HL-60 (cell line): ENCODE results near the gene ZBTB33.

Source experiments
- DNase-seq, 2 experiments: peaks; one replicate each; pipeline ENCODE4 v3.0.0-alpha.2; 2010 to 2020; ENCODE audit warnings: low read depth in 1 of 2, low spot score in 1 of 2
- H3K27ac ChIP-seq: fragments of 250-450 bp; sonication (Bioruptor Pico); replicated peaks from 2 replicates; pipeline ENCODE4 v1.5.1; 2020; ENCODE audit warnings: mild to moderate bottlenecking, moderate library complexity
- H3K27me3 ChIP-seq: fragments of 250-450 bp; sonication (Bioruptor Pico); 2 replicates; pipeline ENCODE4 v1.5.1; 2021; ENCODE audit warnings: mild to moderate bottlenecking, moderate library complexity; ENCODE audit not compliant: insufficient read depth, poor library complexity, severe bottlenecking
- H3K4me3 ChIP-seq: replicated peaks from 2 replicates; pipeline ENCODE4 v1.5.1; 2011; ENCODE audit warnings: mild to moderate bottlenecking, control low read depth, low read length; ENCODE audit not compliant: insufficient read depth
- GABPA ChIP-seq: IDR thresholded peaks from 2 replicates; pipeline ENCODE4 v1.6.1; 2012; ENCODE audit warnings: low read depth
- POLR2AphosphoS5 ChIP-seq: IDR thresholded peaks from 2 replicates; pipeline ENCODE4 v1.6.1; 2012; ENCODE audit warnings: low read depth
- SPI1 ChIP-seq: IDR thresholded peaks from 2 replicates; pipeline ENCODE4 v1.6.1; 2012; ENCODE audit warnings: low read depth, mild to moderate bottlenecking, borderline replicate concordance
- TF ChIP-seq, protein P1 (sequence below): IDR thresholded peaks from one replicate; pipeline ENCODE4 v1.5.1; 2011; ENCODE audit warnings: low read length, control low read depth, inconsistent platforms; ENCODE audit not compliant: insufficient read depth
- TF ChIP-seq, protein P2 (sequence below): IDR thresholded peaks from 2 replicates; pipeline ENCODE4 v1.6.1; 2012; ENCODE audit warnings: low read depth; ENCODE audit not compliant: insufficient replicate concordance

Gene ZBTB33

DNA sequence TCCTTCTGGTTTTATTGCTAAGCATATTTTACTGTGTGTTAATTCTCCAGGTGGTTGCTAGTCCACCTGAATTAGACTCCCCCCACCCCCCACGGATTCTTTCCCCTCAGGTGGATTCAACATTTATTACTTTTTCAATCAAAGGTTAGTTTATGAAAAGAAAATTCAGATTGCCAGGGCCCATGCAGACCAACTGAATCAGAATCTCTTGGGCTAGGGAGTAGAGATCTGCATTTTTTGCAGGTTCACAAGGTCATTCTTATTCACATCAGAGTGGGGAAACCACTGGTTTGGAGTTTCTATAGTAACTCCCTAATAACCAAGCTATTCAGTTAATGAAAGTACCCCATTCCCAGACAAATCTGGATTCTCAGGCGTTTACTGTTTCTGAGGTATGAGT is 50.9 kb downstream of the ZBTB33 start:
- no peak for DNase-seq
- no peak overlapping the region for H3K27ac ChIP-seq
- no peak overlapping the region for H3K4me3 ChIP-seq
- H3K27me3 ChIP-seq, result no peaks in the 10 kb centered on the region
- TF ChIP-seq GABPA (no peak), SPI1 (no peak), POLR2AphosphoS5 (no peak)
- TF ChIP-seq, protein P1, sequence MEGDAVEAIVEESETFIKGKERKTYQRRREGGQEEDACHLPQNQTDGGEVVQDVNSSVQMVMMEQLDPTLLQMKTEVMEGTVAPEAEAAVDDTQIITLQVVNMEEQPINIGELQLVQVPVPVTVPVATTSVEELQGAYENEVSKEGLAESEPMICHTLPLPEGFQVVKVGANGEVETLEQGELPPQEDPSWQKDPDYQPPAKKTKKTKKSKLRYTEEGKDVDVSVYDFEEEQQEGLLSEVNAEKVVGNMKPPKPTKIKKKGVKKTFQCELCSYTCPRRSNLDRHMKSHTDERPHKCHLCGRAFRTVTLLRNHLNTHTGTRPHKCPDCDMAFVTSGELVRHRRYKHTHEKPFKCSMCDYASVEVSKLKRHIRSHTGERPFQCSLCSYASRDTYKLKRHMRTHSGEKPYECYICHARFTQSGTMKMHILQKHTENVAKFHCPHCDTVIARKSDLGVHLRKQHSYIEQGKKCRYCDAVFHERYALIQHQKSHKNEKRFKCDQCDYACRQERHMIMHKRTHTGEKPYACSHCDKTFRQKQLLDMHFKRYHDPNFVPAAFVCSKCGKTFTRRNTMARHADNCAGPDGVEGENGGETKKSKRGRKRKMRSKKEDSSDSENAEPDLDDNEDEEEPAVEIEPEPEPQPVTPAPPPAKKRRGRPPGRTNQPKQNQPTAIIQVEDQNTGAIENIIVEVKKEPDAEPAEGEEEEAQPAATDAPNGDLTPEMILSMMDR, result no peak
- TF ChIP-seq, protein P2, sequence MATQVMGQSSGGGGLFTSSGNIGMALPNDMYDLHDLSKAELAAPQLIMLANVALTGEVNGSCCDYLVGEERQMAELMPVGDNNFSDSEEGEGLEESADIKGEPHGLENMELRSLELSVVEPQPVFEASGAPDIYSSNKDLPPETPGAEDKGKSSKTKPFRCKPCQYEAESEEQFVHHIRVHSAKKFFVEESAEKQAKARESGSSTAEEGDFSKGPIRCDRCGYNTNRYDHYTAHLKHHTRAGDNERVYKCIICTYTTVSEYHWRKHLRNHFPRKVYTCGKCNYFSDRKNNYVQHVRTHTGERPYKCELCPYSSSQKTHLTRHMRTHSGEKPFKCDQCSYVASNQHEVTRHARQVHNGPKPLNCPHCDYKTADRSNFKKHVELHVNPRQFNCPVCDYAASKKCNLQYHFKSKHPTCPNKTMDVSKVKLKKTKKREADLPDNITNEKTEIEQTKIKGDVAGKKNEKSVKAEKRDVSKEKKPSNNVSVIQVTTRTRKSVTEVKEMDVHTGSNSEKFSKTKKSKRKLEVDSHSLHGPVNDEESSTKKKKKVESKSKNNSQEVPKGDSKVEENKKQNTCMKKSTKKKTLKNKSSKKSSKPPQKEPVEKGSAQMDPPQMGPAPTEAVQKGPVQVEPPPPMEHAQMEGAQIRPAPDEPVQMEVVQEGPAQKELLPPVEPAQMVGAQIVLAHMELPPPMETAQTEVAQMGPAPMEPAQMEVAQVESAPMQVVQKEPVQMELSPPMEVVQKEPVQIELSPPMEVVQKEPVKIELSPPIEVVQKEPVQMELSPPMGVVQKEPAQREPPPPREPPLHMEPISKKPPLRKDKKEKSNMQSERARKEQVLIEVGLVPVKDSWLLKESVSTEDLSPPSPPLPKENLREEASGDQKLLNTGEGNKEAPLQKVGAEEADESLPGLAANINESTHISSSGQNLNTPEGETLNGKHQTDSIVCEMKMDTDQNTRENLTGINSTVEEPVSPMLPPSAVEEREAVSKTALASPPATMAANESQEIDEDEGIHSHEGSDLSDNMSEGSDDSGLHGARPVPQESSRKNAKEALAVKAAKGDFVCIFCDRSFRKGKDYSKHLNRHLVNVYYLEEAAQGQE, result no peak

DNA sequence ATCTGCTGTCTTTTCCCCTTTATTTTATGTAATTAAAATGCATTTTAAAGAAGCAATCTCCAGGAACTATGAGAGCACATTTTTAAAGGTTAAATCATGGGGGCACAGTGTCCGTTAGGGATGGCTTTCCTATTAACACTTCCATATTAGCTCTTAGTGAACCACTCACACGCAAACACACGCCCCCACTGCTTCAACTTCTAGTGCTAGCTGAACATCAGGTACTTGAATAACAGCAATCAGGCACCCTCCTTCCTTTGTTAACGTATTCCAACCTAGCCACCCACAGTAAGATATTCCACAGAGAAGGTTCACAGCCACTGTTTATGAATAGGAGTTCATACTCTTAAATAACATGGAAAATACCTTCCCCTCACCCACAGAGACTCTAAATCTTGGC is 51.3 kb downstream of the ZBTB33 start:
- Histone ChIP-seq H3K27me3 (no peaks in the 10 kb centered on the region), H3K4me3 (no peak overlapping the region), H3K27ac (peak overlapping the region; percentile 28; the same call in 1 of the 2 replicates)
- no peak for DNase-seq
- TF ChIP-seq SPI1 (no peak), GABPA (no peak), POLR2AphosphoS5 (no peak)
- TF ChIP-seq, protein P2, result no peak
- TF ChIP-seq, protein P1, result no peak

DNA sequence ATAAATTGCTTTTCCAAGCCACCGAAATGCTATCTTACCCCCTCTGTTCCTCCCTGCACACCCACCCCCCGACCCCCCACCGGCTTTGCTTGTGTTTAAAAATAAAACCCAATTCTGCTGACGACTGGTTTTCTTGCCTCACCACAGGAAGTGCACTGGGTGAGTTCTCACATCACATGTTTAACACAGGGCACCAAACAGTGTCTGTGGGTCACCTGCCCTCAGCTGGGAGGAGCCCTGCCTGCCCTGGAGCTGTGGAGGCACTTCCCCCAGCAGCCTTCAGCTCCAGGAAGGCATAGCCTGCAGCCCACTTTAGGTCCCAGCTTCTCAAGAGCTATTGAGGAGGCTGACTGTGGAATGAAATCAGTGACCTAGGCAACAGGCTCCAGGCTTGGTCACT is 51.8 kb downstream of the ZBTB33 start:
- H3K4me3 ChIP-seq, result no peak overlapping the region
- peak; percentile 27 to 67 for DNase-seq
- TF ChIP-seq POLR2AphosphoS5 (no peak), SPI1 (peak; percentile 49; the same call in 1 of the 2 replicates), GABPA (no peak)
- TF ChIP-seq, protein P2, result no peak
- H3K27ac ChIP-seq, result peak overlapping the region; percentile 28; the same call in 1 of the 2 replicates
- no peaks in the 10 kb centered on the region for H3K27me3 ChIP-seq
